Mucosa of descending colon (tissue), 3 donors: ENCODE results near the gene SHB. TPM values are rescaled to one million over a fixed set of nuclear protein-coding genes. Genes with fewer than 3 reads are reported as not detected.

ENCODE experiments used
- ATAC-seq: fragments of 200-7000 bp; cut with Tn5 transposase; one replicate; pipeline ENCODE4 v1.9.1; 2020; ENCODE audit warnings: mild to moderate bottlenecking, moderate library complexity
- DNase-seq, 3 donors: peaks; one replicate each; pipeline ENCODE4 v3.0.0-alpha.2; 2020
- H3K36me3 ChIP-seq: fragments of 200-600 bp; one replicate; pipeline ENCODE4 v1.8.0; 2021; ENCODE audit warnings: low read depth, mild to moderate bottlenecking
- H3K4me1 ChIP-seq: fragments of 200-600 bp; one replicate; pipeline ENCODE4 v1.8.0; 2021; ENCODE audit warnings: low read depth, mild to moderate bottlenecking
- H3K4me3 ChIP-seq: fragments of 200-600 bp; one replicate; pipeline ENCODE4 v1.8.0; 2021; ENCODE audit warnings: mild to moderate bottlenecking
- H3K9me3 ChIP-seq: fragments of 200-600 bp; one replicate; pipeline ENCODE4 v1.8.0; 2021; ENCODE audit warnings: mild to moderate bottlenecking
- CTCF ChIP-seq: fragments of 200-600 bp; IDR thresholded peaks from one replicate; pipeline ENCODE4 v1.8.0; 2022; ENCODE audit warnings: antibody characterized with exemption, mild to moderate bottlenecking
- intact Hi-C, 2 donors: fragments of 100-400 bp; cut with DNase I in 1 of 2; cut with micrococcal nuclease in 1 of 2; formaldehyde crosslinking; loops; one replicate each; pipeline versions ENCODE4 v1.11.0 to v1.11.1; 2022; cut with DNase I, micrococcal nuclease
- total RNA-seq, 3 donors: library from RNA; stranded (reverse); fragmentation: NEBNext Ultra II Directional in 2 of 3; extraction: Animal tissue kit (Norgen Biotek cat#: 25700) in 2 of 3; gene quantifications; one replicate each; pipeline versions ENCODE4 v1.2.1 to v1.2.4, GENCODE V29; 2021 to 2023
- donor health status: DM: no; HTN: no; CAD: no; lungs with moderate emphysema.
- donor health status: DM: no; HTN: no; CAD: no.
- donor health status: DM: no; HTN: yes; CAD: no.

Gene SHB
- total RNA-seq, 3 donors from 2014 or later: 20.3 to 23.9 (median 20.6) TPM

- no peak for TF ChIP-seq CTCF
- DNase-seq: no peak
- Histone ChIP-seq H3K4me1 (peaks cover 18% of the 10 kb centered on the region), H3K36me3 (no peaks in the 10 kb centered on the region), H3K9me3 (no peaks in the 10 kb centered on the region), H3K4me3 (no peak overlapping the region)
- intact Hi-C loops: no loop called here
- no peak for ATAC-seq
Measured at GRCh38 chr9:38027714-38028113, 41.3 kb downstream of the SHB start.

DNA sequence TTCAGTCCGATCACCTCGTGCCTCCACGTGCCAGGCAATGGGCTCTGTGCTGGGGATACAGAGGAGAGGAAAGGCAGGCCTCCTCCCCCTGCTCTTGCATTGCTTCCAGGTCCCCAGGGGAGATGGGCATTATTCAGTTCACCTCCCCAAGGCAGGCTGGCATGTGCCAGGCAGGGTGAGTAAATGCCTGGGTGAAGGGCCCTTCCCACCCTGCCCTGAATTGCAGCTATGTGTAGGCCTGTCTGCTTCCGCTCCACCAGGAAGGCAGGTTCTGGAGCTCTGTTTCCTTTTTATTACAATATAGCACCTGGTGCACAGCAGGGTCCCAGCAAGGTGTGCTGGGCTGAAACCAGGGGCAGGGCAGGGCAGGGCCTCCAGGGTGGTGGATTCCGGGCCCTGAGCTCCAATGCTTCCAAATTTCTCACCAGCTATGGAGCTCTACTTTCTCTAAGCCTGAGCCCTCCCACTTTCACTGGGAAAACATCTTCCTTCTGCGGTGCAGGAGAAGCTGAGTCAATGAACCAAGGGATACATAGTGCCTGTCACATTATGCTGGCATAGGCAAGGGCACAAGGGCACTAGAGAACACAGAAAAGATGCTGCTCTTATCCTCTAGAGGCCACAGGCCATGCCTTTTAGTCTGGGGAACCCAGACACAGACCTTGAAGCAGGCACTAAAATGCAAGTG, 42.0 kb downstream of the SHB start:
- H3K4me3 ChIP-seq: no peak overlapping the region
- TF ChIP-seq CTCF: no peak
- no peaks in the 10 kb centered on the region for H3K36me3 ChIP-seq
- DNase-seq (peak in 2 of 3 donors; percentile 48 to 52), ATAC-seq (peak; percentile 78)
- intact Hi-C loops: no loop called here
- H3K9me3 ChIP-seq: no peaks in the 10 kb centered on the region
- H3K4me1 ChIP-seq: peaks cover 16% of the 10 kb centered on the region

GRCh38 chr9:38026021-38026809, 42.8 kb downstream of the SHB start:
- intact Hi-C loops: no loop called here
- Histone ChIP-seq H3K4me1 (peaks cover 9% of the 10 kb centered on the region), H3K9me3 (no peaks in the 10 kb centered on the region), H3K4me3 (no peak overlapping the region), H3K36me3 (no peaks in the 10 kb centered on the region)
- no peak for TF ChIP-seq CTCF
- DNase-seq (no peak), ATAC-seq (peak; percentile 13)

GRCh38 chr9:38025166-38025565, 43.9 kb downstream of the SHB start:
- H3K36me3 ChIP-seq: no peaks in the 10 kb centered on the region
- H3K4me1 ChIP-seq: peaks cover 8% of the 10 kb centered on the region

GRCh38 chr9:38024036-38024681, 44.9 kb downstream of the SHB start:
- H3K36me3 ChIP-seq: no peaks in the 10 kb centered on the region
- intact Hi-C loops: no loop called here
- no peak for TF ChIP-seq CTCF
- no peak overlapping the region for H3K4me3 ChIP-seq
- peaks cover 8% of the 10 kb centered on the region for H3K4me1 ChIP-seq
- no peak for DNase-seq
- ATAC-seq: no peak
- no peaks in the 10 kb centered on the region for H3K9me3 ChIP-seq

More at GRCh38 chr9:38025166-38025565, 43.9 kb downstream of the SHB start:
- no peaks in the 10 kb centered on the region for H3K9me3 ChIP-seq
- no peak for ATAC-seq
- no peak for TF ChIP-seq CTCF
- intact Hi-C loops: no loop called here
- no peak for DNase-seq
- no peak overlapping the region for H3K4me3 ChIP-seq
